Inflammatory macrophage treated with lipopolysaccharide for 1 hour (primary cell): ENCODE results near the gene ITGAL.
"Not testable (repeated sequence)": the region's sequence is repeated elsewhere in the genome, so short reads cannot be mapped to it uniquely, and the experiment has no call there.

Experiments
- DNase-seq, 2 donors: peaks; one replicate each; pipeline ENCODE4 v3.0.0-alpha.2; 2020 to 2022

The ITGAL gene

DNA sequence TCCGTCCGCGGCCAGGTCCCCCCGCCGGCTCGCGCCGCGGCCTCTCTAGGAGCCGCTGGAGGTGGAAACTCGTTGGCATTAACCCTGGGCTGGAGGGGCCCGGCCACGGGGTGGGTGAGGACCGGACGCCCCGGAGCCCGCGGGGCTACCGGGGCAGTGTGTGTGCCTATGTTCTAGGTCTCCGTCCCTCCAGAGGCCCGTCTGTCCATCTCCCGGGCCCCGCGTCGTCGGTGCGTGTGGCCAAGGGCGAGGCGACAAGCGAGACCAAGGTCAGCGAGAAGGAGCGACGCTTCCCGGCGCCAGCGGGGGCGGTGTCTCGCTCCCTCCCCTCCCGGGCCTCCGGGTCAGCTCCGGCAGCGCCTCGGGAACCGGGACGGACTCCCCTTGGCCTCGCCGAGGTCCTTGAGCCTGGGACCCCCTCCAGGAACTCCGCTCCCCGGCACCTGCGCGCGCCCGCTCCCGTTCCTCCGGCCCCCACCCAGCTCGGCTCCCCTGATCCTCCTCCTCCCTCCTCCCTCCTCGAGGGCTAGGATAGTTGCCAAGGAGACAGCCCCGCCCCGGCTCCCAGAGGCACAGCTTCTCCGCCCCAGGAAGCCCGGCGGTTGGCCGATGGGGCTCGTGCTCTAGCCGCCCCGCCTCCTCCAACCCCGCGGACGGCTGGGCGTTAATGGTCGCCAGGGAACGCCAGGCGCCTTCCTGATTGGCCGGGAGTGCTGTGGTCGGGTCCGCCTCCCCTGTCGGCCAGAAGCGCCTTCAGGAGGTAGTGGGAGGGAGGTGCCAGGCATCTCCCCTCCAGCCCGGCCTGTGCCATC, 54.5 kb downstream of the ITGAL start:
- peak; percentile 98 for DNase-seq

DNA sequence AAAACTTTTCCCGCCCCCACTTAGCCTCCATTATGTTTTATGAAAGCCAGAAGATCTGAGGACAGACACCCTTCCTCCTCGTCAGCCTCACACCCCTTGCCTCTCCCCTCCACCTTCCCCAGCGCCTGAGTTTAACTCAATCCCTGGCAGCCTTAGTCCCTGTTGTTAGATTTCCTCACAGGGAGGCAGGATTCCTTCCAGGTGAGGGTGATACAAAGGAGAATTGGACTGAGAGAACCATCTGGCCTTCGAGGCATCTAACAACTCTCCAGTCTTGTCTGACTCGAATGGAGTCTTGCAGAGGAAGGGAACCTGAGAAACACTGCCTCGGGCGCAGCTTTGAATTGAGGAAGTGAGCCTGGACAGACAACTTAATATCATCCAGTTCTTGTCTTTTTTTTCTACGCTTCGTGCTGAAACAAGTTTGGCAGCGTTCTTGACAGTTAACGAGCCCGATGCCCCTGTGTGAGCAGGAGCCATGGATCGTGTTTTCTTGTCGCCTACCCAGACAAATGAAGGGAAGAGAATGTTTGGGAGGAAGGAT, 55.2 kb downstream of the ITGAL start:
- peak; percentile 44 to 60 for DNase-seq

DNA sequence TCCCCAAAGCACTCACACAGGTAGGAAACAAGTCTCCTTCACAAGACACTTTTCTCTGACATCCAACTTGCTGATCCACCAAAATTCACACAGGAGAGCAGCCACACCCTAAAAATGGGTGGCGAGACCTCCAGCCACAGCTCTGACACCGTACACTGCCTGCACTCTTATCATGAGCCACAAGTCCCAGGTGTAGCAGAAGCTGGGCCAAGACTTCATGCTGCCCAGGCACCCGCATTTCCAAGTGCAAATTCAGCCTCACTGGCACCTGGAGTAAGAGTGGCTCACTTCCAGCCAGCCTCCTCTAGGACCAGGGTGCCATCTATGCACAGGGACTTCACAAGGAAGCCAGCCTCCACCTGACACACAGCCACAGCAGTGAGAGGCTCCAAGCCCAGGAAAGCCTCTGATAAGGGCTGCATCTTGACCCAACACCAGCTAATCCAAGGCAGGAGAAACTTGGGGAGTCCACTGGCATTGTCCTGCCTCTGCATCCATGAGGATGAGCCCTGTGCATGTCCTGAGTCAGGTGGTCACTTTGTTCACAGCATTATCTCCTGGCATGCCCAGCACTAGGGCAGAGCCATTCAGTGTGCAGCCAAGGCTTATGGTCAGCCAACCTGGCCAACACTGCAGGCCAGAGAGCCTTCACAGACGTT, 56.4 kb downstream of the ITGAL start:
- DNase-seq: no peak

DNA sequence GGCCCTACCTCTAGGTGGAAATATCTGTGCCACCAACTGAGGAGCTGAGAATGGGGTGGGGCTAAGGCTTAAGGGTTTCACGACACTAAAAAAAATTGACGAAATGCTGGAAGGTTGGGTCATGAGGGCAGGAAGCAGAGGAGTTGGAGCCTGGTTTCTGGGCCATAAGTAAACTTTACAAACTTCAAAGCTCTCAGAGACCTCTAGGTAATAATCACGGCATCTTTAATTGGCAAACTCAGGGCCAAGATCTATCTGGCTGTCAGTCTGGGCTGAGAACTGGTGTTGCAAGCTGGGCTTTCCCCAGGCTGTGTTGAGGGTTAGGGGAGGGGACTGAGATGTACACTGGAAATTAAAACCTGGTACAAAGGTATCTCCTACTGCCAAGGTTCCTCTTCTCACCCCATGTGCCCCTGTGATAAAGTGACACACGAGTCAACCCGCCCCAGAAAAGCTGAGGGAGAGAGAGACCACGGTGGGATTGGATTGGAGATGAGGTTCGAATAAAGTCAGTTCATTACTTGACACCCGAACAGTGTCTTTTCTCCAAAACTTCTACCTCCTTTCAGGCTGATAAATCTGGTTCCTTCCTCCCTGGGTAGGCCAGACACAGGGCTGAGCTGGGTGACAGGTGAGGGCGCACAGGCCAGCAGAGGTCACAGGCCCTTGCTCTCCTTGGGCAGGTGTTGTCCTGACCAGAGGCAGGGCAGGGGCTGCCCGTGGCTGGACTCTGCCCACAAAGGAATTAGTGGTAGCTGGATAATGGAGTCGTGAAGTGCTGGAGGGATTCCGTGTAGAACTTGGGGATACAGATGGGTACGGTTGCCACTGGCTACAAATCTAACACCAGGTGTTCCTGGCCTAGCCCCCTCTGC, 57.9 kb downstream of the ITGAL start:
- DNase-seq: no peak

DNA sequence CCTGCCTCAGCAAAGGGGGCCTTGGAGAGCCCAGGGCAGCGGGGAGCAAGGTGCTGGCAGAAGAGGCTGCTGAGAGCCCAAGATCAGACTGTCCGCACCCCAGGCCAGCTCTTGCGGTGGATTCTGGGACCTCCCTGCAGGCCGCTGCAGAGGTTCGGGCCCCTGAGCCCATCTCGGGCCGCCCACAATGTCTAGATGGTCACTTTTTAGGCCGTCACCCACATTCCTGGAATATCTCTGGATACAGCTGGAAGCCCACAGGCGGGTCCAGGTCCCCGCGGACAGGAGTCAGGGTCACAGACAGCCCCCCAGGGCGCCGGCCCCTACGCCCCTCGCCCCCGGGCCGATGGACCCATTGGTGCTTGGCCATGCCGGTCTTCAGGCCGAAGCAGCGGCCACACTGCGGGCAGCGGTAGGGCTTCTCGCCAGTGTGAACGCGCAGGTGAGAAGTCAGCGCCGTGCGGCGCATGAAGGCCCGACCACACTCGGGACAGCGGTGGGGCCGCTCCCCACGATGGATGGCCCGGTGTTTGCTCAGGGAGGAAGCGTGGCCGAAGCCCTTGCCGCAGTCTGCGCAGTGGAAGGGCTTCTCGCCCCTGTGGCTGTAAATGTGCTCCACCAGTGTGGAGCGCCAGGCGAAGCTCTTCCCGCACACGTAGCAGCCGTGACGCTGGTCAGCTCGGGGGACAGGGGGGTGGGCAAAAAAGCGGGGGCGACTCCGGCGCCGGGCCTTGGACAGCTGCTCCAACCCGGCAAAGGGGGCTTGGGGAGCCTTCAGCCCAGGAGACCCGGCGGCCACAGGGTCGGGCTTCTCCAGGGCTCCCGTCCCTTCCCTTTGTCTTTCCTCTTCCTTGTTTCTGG, 60.0 kb downstream of the ITGAL start:
- DNase-seq: no peak

DNA sequence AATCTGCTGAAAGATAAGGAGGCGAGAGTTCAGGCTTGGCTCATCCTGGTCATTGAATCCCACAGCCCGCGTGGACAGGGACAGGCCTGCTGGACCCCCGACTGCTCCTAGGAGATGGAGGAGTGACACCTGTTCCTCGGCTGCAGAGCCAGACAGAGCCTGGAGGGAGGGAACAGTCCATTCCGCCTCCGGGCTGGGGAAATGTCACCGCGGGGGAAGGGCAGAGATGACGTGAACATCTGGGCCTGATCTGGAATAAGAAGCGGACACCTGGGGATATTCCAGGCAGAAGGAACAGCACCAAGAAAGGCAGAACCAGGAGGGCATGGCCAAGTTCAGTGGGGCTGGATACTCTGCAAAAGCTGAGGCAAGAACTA, 60.6 kb downstream of the ITGAL start:
- no peak for DNase-seq

DNA sequence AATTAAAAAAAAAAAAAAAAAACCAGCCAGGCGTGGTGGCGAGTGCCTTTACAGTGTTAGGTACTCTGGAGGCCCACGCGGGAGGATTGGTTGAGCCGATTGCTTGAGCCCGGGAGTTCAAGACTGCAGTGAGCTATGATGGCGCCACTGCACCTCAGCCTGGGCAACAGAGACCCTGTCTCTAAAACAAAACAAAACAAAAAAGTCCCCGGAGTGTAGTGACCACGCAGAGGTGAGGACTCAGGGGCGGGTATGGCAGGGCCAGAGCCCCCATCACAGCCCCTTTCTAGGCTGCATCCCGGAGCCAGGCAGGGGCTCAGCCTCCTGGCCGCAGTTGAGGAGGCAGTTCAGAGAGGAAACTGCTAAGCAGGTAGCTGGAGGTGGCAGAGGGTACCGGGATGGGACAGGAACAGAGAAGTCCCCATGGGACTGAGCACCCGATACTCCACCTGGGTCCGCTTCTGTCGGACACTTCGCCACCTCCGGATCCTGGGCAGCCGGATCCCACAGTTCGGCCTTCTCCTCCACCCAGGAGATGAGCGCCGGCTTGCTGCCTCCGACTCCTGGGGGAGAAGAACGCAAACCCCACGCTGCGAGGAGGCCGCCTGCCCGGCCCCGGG, 61.3 kb downstream of the ITGAL start:
- DNase-seq: no peak

DNA sequence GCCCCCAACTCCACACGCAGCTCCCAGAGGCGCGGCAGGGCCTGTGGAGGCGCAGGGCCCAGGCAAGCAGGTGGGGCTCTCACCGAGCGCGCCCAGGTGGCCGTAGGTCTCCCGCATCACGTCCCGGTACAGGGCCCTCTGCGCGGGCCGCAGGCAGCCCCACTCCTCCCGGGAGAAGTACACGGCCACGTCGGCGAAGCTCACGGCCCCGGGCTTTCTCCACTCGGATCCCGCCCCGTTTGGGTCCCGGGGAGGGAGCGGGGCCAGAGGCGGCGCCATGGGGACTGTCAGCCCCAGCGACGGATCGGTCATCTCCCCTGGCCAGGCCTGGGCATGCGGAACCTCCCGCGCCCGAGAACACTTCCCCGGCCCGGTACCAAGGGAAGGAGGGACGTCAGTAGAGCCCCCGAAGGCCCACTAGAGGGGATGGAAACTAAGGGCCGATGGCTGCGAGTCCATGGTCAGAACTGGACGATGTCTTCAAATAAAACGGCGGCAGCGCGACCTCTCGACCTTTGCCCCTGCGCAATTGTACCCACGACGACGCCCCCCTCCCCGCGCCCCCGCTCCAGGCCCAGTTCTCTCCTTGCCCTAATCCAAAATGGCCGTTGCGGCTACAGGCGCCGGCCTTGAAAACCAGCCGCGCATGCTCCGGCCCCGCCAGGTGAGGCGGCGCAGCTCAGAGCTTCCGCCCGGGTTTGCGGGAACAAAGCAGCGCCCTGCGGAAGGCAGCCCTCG, 62.0 kb downstream of the ITGAL start, which contains the start of gene ZNF747:
ZNF747 (minus strand) TSS at position 491 of the 738 bp plus-strand sequence; CDS start at position 312, 179 bp downstream.
- DNase-seq: peak; percentile 65 to 76

DNA sequence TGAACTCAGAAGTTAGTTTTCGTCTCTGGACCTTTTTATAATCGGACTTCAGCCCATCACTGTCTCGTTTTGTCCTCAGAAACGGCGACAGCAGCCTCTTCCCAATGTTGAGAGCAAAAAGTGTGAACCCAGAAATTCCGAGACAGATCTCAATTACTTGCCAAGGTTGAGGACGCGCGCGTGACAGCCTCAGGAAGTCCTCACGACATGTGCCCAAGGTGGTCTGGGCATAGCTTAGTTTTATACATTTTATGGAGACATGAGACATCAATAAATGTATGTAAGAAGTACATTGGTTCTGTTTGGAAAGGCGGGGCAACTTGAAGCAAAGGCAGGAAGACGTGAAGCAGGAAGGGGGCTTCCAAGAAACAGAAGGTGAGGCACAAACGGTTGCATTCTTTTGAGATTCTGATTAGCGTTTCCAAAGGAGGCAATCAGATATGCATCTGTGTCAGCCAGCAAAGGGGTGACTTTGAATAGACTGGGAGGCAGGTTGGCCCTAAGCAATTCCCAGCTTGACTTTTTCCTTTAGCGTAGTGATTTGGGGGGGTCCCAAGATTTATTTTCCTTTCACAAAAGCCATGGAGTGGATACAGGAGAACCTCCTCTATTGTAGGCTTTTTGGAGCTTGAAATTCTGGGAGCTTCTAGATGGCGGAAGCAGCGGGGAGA, 62.7 kb downstream of the ITGAL start:
- no peak for DNase-seq

DNA sequence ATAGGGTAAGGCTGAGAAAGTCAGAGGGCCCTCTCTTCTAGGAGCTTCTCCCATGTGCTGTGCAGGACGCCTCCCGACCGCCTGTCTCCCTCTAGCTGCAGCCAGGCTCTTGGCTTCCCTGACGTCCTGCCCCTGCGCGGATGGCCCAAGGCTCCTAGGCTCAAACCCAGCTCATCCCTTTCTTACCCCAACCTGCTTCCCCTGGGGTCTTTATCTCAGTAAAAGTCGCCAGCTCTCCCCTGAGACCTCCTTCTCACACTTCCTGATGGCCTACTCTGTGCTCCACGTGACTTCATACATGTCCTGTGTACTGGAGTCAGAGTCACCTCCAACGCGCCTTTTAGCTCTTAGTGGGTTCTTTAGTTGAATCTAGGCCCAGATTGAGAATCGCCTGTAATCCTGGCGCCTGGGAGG, 63.2 kb downstream of the ITGAL start:
- peak; percentile 57 to 62 for DNase-seq

DNA sequence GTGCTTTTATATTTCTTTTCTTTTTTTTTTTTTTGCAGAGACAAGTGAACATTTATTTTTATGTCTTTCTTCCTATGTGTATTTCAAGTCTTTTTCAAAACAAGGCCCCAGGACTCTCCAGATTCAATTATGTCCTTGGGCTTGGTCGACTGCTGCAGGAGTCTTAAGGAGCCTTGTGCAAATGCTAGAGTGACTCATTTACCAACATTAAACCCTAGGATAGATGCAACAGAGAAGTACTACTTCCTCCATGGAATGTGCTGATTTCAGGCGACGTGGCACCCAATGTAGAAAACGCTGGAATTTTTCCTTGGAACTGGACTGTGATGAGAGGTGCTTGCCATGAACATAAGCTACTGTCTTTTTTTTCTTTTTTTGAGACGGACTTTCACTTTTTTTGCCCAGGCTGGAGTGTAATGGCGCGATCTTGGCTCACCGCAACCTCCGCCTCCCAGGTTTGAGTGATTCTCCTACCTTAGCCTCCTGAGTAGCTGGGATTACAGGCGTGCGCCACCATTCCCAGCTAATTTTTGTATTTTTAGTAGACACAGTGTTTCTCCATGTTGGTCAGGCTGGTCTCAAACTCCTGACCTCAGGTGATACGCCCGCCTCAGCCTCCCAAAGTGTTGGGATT, 64.0 kb downstream of the ITGAL start:
- DNase-seq: peak; percentile 38 to 70

DNA sequence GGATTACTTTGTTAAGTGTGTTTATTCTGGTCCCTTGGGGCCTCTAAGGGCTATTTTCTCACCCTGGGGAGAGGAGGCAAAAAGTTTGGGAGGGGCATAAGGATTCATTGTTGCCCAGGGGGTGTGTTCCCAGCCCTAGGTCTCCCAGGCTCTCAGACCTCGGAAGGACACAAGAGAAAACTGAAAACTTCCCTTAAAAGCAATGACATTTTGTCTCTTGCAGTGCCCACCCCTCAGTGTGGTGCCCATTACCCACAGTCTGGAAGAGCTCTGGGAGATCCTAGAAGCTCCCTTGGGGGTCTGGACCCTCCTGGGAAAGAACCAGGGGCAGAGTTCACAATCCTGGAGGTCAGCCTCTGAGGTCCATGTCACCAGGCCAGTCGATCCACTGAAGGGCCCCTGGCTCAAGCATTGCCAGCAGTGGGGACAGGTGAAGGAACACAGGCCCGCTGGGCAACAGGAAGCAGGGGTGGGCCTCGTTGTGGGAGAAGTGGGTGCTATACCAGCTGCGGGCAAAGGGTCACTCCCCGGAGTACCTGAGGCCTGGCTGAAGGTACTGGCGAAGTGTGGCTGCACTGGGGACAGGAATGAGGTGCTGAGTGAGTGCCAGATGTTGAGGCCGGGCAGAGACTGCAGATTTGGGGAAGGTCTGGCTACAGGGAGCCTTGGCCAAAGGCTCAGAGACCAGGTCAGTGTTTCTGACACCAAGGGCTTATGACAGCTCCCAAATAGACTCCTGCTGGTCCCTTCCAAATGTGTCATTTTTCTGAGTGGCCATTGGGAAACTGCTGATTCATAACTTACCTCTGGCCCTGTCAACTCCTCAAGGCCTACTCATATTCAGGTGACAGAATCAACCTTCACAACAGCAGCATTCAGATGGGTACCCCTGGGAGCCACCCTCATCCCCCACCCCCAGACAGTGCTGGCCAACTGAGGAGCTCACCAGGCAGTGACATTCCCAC, 66.7 kb downstream of the ITGAL start:
- no peak for DNase-seq

DNA sequence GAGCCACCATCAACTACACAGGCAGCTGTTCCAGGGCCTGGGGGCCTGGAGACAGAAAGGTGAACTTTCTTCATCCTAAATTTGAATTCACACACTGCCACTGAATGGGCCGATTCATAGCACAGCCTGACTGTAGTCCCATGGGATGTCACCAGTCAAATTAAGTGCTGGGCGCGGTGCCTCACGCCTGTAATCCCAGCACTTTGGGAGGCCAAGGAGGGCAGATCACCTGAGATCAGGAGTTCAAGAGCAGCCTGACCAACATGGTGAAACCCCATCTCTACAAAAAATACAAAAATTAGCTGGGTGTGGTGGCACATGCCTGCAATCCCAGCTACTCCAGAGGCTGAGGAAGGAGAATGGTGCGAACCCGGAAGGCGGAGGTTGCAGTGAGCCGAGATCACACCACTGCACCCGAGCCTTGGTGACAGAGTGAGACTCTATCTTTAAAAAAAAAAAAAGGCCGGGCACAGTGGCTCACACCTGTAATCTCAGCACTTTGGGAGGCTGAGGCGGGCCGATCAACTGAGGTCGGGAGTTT, 67.5 kb downstream of the ITGAL start:
- DNase-seq: not testable (repeated sequence)

DNA sequence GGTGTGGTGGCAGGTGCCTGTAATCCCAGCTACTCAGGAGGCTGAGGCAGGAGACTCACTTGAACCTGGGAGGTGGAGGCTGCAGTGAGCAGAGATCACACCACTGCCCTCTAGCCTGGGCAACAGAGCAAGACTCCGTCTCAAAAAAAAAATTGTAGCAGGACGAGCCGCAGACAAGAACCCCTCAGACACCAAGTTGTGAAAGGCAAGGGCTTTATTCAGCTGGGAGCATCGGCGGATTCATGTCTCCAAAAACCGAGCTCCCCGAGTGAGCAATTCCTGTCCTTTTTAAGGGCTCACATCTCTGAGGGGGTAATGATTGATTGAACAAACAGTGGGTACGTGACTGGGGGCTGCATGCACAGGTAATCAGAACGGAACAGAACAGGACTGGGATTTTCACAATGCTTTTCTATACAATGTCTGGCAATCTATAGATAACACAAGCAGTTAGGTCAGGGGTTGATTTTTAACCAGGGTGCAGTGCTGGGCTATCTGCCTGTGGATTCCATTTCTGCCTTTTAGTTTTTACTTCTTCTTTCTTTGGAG, 68.4 kb downstream of the ITGAL start:
- DNase-seq: not testable (repeated sequence)

DNA sequence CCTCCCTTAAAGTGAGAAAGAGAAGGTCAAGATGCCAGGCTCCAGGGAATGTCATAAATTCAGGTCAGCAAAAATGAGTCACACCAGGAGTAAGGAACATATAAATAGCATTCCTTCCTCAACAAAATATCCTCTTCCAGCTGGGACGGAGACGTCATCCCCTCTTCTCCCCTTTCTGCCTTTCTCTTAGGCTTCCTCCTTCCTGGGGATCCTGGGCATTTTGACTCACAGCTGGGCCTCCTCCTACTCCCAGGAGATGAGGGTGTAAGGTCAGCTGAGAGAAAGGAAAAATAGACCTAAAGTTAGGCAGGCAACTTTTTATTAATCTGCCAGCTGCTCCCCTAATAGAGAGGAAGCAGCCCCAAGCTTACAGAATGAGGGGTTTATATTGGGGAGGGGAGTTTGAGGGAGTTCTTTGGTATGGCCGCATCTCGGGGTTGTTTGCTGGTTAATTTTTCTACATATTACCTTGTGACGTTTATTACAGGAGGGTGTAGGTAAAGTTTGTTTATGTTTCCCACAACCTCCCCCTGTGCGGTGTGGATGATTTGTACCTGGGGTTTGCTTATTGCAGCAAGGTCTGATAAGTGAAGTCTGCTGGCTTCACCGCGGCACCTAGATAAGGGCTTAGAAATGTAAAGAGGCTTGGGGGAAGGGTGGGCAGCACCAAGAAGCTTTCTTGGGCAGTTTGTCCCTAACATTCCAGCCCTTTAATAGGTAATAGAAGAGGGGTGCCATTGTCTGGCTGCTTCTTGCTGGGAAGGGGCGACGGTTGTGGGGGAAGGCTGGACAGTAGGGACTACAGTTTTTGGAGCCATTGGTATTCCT, 69.2 kb downstream of the ITGAL start:
- peak in 1 of 2 donors; percentile 37 for DNase-seq

DNA sequence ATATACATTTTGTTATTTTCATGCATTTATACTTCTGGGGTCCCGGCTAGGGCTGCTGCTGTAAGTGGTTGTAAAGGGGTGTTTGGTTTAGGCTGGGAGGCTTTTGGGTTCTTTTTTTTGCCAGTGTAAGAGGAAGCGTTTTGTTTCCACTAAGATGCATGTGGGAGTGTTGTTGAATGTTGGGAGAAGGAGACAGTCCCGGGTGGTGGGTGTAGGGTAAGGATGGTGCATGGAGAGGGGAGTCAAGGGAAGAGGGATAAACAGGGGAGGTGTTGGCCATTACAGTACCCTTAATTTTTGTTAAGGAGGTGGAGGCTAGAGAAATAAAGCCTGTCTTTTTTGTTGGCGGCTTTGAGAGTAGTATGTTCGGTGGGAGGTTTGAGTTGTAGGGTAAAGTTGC, 70.5 kb downstream of the ITGAL start:
- DNase-seq: no peak

DNA sequence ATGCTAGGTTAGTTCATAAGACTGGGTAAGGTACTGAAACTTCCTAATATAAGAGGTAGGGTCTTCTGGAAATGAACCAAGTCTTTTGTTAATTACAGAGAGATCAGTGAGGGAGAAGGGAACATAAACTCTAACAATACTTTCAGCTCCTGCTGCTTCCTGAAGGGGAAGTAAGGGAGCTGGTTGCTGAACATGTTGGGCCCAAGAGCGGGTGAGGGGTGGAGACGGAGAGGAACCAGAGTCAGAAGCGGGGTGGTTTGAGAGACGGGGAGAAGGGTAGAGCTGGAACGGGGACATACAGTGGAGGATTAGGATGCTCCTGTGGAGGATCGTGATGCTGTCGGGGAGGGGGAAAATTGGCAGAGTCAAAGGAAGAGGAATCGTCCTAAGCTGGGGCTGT, 73.6 kb downstream of the ITGAL start:
- peak in 1 of 2 donors; percentile 52 for DNase-seq
